Measurements from ENCODE around the gene HTR1D. TPM values are rescaled to one million over a fixed set of nuclear protein-coding genes. Genes with fewer than 3 reads are reported as not detected.

Gene HTR1D
- total RNA-seq, 1 experiment from 2014 or later: 5.4 TPM

DNA sequence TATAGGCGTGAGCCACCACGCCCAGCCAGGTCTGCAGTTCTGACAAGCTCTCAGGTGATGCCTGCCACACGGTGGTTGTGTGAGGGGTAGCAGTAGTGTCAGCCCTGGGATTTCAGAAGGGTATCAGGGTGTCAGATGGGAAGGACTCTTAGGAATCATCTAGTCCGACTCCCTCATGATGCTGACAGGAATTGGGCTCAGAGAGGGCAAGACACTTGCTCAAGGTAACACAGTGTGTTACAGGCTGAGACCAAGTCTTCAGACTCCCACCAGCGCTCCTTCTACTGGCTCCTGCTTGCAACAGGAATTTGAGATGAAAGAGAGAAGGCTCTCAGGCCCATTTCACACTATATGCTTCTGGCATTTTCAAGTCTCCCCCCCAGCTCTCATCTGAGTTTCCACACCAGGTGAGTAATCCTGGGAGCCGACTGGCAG, 6.9 kb downstream of the HTR1D start:
- peaks cover 4% of the 10 kb centered on the region for H3K4me1 Mint-ChIP-seq
- no peaks in the 10 kb centered on the region for H3K9me3 Mint-ChIP-seq
- no peak overlapping the region for H3K4me3 Mint-ChIP-seq
- DNase-seq (ENCODE audit: low spot score) (peak; percentile 66), ATAC-seq (peak; percentile 95)
- H3K27ac Mint-ChIP-seq: peak overlapping the region; percentile 27; the same call in 1 of the 2 replicates
- H3K27me3 Mint-ChIP-seq (ENCODE audit: low read depth): no peaks in the 10 kb centered on the region
- CTCF ChIA-PET: interaction anchor here (0.7 to 3.7 kb wide), 12 partner anchors 13 to 278 kb away, joined by 3 to 15 read pairs (median 4); no protein-coding TSS in a partner anchor
- POLR2A ChIA-PET: interaction anchor here (1.2 to 1.5 kb wide), 2 partner anchors 42 to 134 kb away, joined by 5 to 7 read pairs; partner anchors contain the start of genes HNRNPR and LUZP1
- H3K36me3 Mint-ChIP-seq: no peaks in the 10 kb centered on the region
- TF ChIP-seq, protein P1, sequence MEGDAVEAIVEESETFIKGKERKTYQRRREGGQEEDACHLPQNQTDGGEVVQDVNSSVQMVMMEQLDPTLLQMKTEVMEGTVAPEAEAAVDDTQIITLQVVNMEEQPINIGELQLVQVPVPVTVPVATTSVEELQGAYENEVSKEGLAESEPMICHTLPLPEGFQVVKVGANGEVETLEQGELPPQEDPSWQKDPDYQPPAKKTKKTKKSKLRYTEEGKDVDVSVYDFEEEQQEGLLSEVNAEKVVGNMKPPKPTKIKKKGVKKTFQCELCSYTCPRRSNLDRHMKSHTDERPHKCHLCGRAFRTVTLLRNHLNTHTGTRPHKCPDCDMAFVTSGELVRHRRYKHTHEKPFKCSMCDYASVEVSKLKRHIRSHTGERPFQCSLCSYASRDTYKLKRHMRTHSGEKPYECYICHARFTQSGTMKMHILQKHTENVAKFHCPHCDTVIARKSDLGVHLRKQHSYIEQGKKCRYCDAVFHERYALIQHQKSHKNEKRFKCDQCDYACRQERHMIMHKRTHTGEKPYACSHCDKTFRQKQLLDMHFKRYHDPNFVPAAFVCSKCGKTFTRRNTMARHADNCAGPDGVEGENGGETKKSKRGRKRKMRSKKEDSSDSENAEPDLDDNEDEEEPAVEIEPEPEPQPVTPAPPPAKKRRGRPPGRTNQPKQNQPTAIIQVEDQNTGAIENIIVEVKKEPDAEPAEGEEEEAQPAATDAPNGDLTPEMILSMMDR (IDR thresholded peaks at IDR 0.05): 0 out of 2 replicates have a peak, but pooled peaks have one; percentile 21
- TF ChIP-seq EMX1 (CRISPR knock-in tag; IDR thresholded peaks at IDR 0.05) (no peak), RORB (CRISPR knock-in tag; IDR thresholded peaks at IDR 0.05) (no peak), NR1H2 (CRISPR knock-in tag; IDR thresholded peaks at IDR 0.05) (no peak), CREB1 (CRISPR knock-in tag; IDR thresholded peaks at IDR 0.05) (no peak), IRF2 (CRISPR knock-in tag; IDR thresholded peaks at IDR 0.05; ENCODE audit: borderline replicate concordance, low read depth) (no peak), MYBL2 (CRISPR knock-in tag; IDR thresholded peaks at IDR 0.05) (no peak)
- TF ChIP-seq, protein P2, sequence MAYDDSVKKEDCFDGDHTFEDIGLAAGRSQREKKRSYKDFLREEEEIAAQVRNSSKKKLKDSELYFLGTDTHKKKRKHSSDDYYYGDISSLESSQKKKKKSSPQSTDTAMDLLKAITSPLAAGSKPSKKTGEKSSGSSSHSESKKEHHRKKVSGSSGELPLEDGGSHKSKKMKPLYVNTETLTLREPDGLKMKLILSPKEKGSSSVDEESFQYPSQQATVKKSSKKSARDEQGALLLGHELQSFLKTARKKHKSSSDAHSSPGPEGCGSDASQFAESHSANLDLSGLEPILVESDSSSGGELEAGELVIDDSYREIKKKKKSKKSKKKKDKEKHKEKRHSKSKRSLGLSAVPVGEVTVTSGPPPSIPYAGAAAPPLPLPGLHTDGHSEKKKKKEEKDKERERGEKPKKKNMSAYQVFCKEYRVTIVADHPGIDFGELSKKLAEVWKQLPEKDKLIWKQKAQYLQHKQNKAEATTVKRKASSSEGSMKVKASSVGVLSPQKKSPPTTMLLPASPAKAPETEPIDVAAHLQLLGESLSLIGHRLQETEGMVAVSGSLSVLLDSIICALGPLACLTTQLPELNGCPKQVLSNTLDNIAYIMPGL (CRISPR knock-in tag; IDR thresholded peaks at IDR 0.05): no peak

DNA sequence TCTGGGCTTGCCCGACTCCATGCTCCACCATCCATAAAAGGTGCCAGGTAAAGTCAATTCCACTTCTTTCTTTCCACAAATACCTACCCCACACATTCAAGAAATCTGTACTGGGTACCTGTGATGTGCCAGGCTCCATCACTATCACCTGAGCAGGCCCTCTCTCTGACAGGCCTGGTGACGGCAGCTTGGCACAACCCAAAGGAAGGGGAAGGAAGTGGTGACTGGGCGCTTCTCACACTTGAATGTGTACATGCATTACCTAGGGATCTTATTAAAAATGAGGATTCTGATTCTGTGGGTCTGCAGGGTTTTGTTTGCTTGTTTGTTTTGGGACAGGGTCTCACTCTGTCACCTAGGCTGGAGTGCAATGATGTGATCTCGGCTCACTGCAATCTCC, 7.5 kb downstream of the HTR1D start:
- Mint-ChIP-seq H3K4me3 (no peak overlapping the region), H3K27me3 (ENCODE audit: low read depth) (no peaks in the 10 kb centered on the region), H3K27ac (no peak overlapping the region), H3K9me3 (no peaks in the 10 kb centered on the region), H3K36me3 (no peaks in the 10 kb centered on the region), H3K4me1 (peaks cover 3% of the 10 kb centered on the region)
- ChIA-PET POLR2A (interaction anchor here (1.2 to 1.5 kb wide), 2 partner anchors 41 to 134 kb away, joined by 5 to 7 read pairs; partner anchors contain the start of genes HNRNPR and LUZP1), CTCF (interaction anchor here (0.8 to 3.7 kb wide), 10 partner anchors 13 to 233 kb away, joined by 3 to 15 read pairs (median 4); no protein-coding TSS in a partner anchor)
- no peak for DNase-seq (ENCODE audit: low spot score)
- no peak for ATAC-seq
- TF ChIP-seq ZNF671 (CRISPR knock-in tag; IDR thresholded peaks at IDR 0.05): no peak
- TF ChIP-seq, protein P3, sequence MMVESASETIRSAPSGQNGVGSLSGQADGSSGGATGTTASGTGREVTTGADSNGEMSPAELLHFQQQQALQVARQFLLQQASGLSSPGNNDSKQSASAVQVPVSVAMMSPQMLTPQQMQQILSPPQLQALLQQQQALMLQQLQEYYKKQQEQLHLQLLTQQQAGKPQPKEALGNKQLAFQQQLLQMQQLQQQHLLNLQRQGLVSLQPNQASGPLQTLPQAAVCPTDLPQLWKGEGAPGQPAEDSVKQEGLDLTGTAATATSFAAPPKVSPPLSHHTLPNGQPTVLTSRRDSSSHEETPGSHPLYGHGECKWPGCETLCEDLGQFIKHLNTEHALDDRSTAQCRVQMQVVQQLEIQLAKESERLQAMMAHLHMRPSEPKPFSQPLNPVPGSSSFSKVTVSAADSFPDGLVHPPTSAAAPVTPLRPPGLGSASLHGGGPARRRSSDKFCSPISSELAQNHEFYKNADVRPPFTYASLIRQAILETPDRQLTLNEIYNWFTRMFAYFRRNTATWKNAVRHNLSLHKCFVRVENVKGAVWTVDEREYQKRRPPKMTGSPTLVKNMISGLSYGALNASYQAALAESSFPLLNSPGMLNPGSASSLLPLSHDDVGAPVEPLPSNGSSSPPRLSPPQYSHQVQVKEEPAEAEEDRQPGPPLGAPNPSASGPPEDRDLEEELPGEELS (CRISPR knock-in tag; IDR thresholded peaks at IDR 0.05): no peak
- TF ChIP-seq ZNF219 (CRISPR knock-in tag; IDR thresholded peaks at IDR 0.05; ENCODE audit: borderline replicate concordance): no peak
- TF ChIP-seq ZNF423 (CRISPR knock-in tag; IDR thresholded peaks at IDR 0.05): no peak
- no peak for TF ChIP-seq EMX1 (CRISPR knock-in tag; IDR thresholded peaks at IDR 0.05)
- no peak for TF ChIP-seq TP53 (CRISPR knock-in tag; IDR thresholded peaks at IDR 0.05)
- no peak for TF ChIP-seq JUN (CRISPR knock-in tag; IDR thresholded peaks at IDR 0.05)
- TF ChIP-seq RORB (CRISPR knock-in tag; IDR thresholded peaks at IDR 0.05): no peak

DNA sequence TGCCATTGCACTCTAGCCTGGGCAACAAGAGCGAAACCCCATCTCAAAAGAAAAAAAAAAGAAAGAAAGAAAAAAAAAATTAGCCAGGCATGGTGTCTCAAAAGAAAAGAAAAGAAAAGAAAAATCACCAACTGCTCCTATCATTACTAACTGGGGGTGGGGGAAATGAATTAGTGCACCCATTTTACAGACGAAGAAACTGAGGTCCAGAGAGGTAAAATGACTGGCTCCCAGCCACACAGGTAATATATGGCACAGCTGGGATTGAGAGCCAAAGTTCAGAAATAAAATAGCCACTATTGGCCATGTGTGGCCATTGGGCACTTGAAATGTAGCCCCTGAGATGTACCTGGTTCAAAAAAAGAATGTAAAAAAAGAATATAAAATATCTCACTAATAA, 8.8 kb downstream of the HTR1D start:
- CTCF ChIA-PET: interaction anchor here (0.7 to 3.7 kb wide), 3 partner anchors 8 to 1834 kb away, joined by 6 to 21 read pairs (median 15); partner anchors contain the start of gene HTR1D
- POLR2A ChIA-PET: no interaction called here
- H3K9me3 Mint-ChIP-seq: no peaks in the 10 kb centered on the region
- H3K27ac Mint-ChIP-seq: no peak overlapping the region
- H3K4me1 Mint-ChIP-seq: no peaks in the 10 kb centered on the region
- DNase-seq (ENCODE audit: low spot score) (no peak), ATAC-seq (no peak)
- no peaks in the 10 kb centered on the region for H3K27me3 Mint-ChIP-seq (ENCODE audit: low read depth)
- H3K36me3 Mint-ChIP-seq: peaks cover 4% of the 10 kb centered on the region
- H3K4me3 Mint-ChIP-seq: no peak overlapping the region
- TF ChIP-seq ZNF232 (CRISPR knock-in tag; IDR thresholded peaks at IDR 0.05): no peak
- TF ChIP-seq, protein P4, sequence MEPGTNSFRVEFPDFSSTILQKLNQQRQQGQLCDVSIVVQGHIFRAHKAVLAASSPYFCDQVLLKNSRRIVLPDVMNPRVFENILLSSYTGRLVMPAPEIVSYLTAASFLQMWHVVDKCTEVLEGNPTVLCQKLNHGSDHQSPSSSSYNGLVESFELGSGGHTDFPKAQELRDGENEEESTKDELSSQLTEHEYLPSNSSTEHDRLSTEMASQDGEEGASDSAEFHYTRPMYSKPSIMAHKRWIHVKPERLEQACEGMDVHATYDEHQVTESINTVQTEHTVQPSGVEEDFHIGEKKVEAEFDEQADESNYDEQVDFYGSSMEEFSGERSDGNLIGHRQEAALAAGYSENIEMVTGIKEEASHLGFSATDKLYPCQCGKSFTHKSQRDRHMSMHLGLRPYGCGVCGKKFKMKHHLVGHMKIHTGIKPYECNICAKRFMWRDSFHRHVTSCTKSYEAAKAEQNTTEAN (CRISPR knock-in tag; IDR thresholded peaks at IDR 0.05): no peak
- no peak for TF ChIP-seq NFE2L1 (CRISPR knock-in tag; IDR thresholded peaks at IDR 0.05)
- TF ChIP-seq, protein P5, sequence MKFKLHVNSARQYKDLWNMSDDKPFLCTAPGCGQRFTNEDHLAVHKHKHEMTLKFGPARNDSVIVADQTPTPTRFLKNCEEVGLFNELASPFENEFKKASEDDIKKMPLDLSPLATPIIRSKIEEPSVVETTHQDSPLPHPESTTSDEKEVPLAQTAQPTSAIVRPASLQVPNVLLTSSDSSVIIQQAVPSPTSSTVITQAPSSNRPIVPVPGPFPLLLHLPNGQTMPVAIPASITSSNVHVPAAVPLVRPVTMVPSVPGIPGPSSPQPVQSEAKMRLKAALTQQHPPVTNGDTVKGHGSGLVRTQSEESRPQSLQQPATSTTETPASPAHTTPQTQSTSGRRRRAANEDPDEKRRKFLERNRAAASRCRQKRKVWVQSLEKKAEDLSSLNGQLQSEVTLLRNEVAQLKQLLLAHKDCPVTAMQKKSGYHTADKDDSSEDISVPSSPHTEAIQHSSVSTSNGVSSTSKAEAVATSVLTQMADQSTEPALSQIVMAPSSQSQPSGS (CRISPR knock-in tag; IDR thresholded peaks at IDR 0.05; ENCODE audit: borderline replicate concordance, low read depth): no peak
- TF ChIP-seq, protein P6, sequence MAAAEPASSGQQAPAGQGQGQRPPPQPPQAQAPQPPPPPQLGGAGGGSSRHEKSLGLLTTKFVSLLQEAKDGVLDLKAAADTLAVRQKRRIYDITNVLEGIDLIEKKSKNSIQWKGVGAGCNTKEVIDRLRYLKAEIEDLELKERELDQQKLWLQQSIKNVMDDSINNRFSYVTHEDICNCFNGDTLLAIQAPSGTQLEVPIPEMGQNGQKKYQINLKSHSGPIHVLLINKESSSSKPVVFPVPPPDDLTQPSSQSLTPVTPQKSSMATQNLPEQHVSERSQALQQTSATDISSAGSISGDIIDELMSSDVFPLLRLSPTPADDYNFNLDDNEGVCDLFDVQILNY (CRISPR knock-in tag; IDR thresholded peaks at IDR 0.05): no peak
- TF ChIP-seq, protein P7, sequence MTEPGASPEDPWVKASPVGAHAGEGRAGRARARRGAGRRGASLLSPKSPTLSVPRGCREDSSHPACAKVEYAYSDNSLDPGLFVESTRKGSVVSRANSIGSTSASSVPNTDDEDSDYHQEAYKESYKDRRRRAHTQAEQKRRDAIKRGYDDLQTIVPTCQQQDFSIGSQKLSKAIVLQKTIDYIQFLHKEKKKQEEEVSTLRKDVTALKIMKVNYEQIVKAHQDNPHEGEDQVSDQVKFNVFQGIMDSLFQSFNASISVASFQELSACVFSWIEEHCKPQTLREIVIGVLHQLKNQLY (CRISPR knock-in tag; IDR thresholded peaks at IDR 0.05): no peak
- TF ChIP-seq CBFB (CRISPR knock-in tag; IDR thresholded peaks at IDR 0.05; ENCODE audit: low read depth): no peak
- TF ChIP-seq TCF7 (CRISPR knock-in tag; IDR thresholded peaks at IDR 0.05; ENCODE audit: low read depth): no peak
- no peak for TF ChIP-seq MXD4 (CRISPR knock-in tag; IDR thresholded peaks at IDR 0.05; ENCODE audit: borderline replicate concordance)

Measured in WTC11 (cell line).